Endodermal cell (in vitro differentiated cells): ENCODE results near the gene CTDSP2. TPM values are rescaled to one million over a fixed set of nuclear protein-coding genes. Genes with fewer than 3 reads are reported as not detected.

Source experiments
- DNase-seq: peaks from one replicate; pipeline ENCODE4 v3.0.0-alpha.2; 2017
- H3K27ac ChIP-seq: 2 replicates; pipeline ENCODE4 v1.5.1; 2013; ENCODE audit warnings: mild to moderate bottlenecking, low read depth, low read length, moderate library complexity
- H3K27me3 ChIP-seq: 2 replicates; pipeline ENCODE4 v1.6.1; 2013; ENCODE audit warnings: mild to moderate bottlenecking, low read length, moderate library complexity; ENCODE audit not compliant: insufficient read depth, control insufficient read depth, poor library complexity, severe bottlenecking
- H3K36me3 ChIP-seq: 2 replicates; pipeline ENCODE4 v1.7.0; 2013; ENCODE audit warnings: mild to moderate bottlenecking, low read length, moderate library complexity; ENCODE audit not compliant: control insufficient read depth, insufficient read depth
- H3K4me1 ChIP-seq: one replicate; pipeline ENCODE4 v1.7.0; 2013; ENCODE audit warnings: low read length; ENCODE audit not compliant: control insufficient read depth, insufficient read depth
- H3K4me3 ChIP-seq: 2 replicates; pipeline ENCODE4 v1.5.1; 2013; ENCODE audit warnings: mild to moderate bottlenecking, low read length, moderate library complexity
- H3K9ac ChIP-seq: 2 replicates; pipeline ENCODE4 v1.6.1; 2013; ENCODE audit warnings: mild to moderate bottlenecking, low read length, moderate library complexity; ENCODE audit not compliant: poor library complexity, severe bottlenecking; ENCODE audit errors: extremely low read depth
- H3K9me3 ChIP-seq: 2 replicates; pipeline ENCODE4 v1.6.1; 2013; ENCODE audit warnings: mild to moderate bottlenecking, low read length, moderate library complexity; ENCODE audit not compliant: control insufficient read depth
- H3K27ac Mint-ChIP-seq: 2 replicates; pipeline ENCODE4 v1.8.0; 2020; ENCODE audit warnings: mixed read lengths
- H3K27me3 Mint-ChIP-seq: 2 replicates; pipeline ENCODE4 v1.8.0; 2021; ENCODE audit warnings: mild to moderate bottlenecking, mixed read lengths; ENCODE audit not compliant: insufficient read depth
- H3K36me3 Mint-ChIP-seq: 2 replicates; pipeline ENCODE4 v1.8.0; 2020; ENCODE audit warnings: low read depth, mixed read lengths
- H3K4me1 Mint-ChIP-seq: 2 replicates; pipeline ENCODE4 v1.8.0; 2020; ENCODE audit warnings: mixed read lengths
- H3K4me3 Mint-ChIP-seq: 2 replicates; pipeline ENCODE4 v1.8.0; 2020; ENCODE audit warnings: mild to moderate bottlenecking, moderate library complexity, mixed read lengths
- H3K9me3 Mint-ChIP-seq: 2 replicates; pipeline ENCODE4 v1.8.0; 2020; ENCODE audit warnings: mild to moderate bottlenecking, mixed read lengths
- CTCF ChIP-seq: fragments of 200-600 bp; sonication (generic); conservative IDR thresholded peaks from 2 replicates; pipeline ENCODE4 v1.5.0; 2021; ENCODE audit warnings: antibody characterized with exemption, mild to moderate bottlenecking
- WGBS, 2 experiments: methylation state at CpG; one replicate each; pipeline versions ENCODE4 v1.1.5 to v1.1.7; 2013; ENCODE audit warnings: missing lambda C conversion rate in 2 of 2, mixed read lengths in 1 of 2; ENCODE audit not compliant: insufficient coverage in 1 of 2, insufficient read length in 1 of 2; 5-methylcytosine and 5-hydroxymethylcytosine counted together
- total RNA-seq, 2 donors: library from RNA; stranded (reverse); fragmentation: NEBNext Ultra II Directional in 1 of 2; extraction: Animal tissue kit (Norgen Biotek cat#: 25700) in 1 of 2; gene quantifications; 2 replicates in 1 of 2; 3 replicates in 1 of 2; pipeline ENCODE4 v1.2.1, GENCODE V29; 2021

Gene CTDSP2
- total RNA-seq, 2 donors from 2014 or later, result 137 to 148 TPM

- H3K27me3 Mint-ChIP-seq, result no peaks in the 10 kb centered on the region
These were observed 19.6 kb downstream of the CTDSP2 start for GRCh38 chr12:57826966-57827365.

GRCh38 chr12:57826400-57826799, 20.1 kb downstream of the CTDSP2 start:
- H3K9me3 ChIP-seq, result no peaks in the 10 kb centered on the region
- Mint-ChIP-seq H3K4me3 (no peak overlapping the region), H3K4me1 (no peaks in the 10 kb centered on the region), H3K9me3 (no peaks in the 10 kb centered on the region), H3K27me3 (no peaks in the 10 kb centered on the region), H3K36me3 (peaks cover 76% of the 10 kb centered on the region), H3K27ac (no peak overlapping the region)
- TF ChIP-seq CTCF, result no peak
- DNase-seq, result no peak
- WGBS, 2 experiments, result 94% methylated on average over 2 of the region's 2 CpGs; no CpG with 5 or more reads in 1 of the 2 experiments
- peaks cover 83% of the 10 kb centered on the region for H3K36me3 ChIP-seq
- H3K4me1 ChIP-seq, result no peaks in the 10 kb centered on the region
- H3K27ac ChIP-seq, result no peak overlapping the region
- H3K9ac ChIP-seq, result no peak overlapping the region
- no peak overlapping the region for H3K4me3 ChIP-seq
- no peaks in the 10 kb centered on the region for H3K27me3 ChIP-seq

More at GRCh38 chr12:57826966-57827365, 19.6 kb downstream of the CTDSP2 start:
- H3K4me3 Mint-ChIP-seq, result no peak overlapping the region
- H3K36me3 Mint-ChIP-seq, result peaks cover 71% of the 10 kb centered on the region
- H3K4me3 ChIP-seq, result no peak overlapping the region
- peaks cover 3% of the 10 kb centered on the region for H3K4me1 Mint-ChIP-seq
- no peaks in the 10 kb centered on the region for H3K27me3 ChIP-seq
- no peak overlapping the region for H3K9ac ChIP-seq
- H3K27ac Mint-ChIP-seq, result peak overlapping the region; percentile 69
- H3K9me3 Mint-ChIP-seq, result no peaks in the 10 kb centered on the region
- no peaks in the 10 kb centered on the region for H3K4me1 ChIP-seq
- peaks cover 81% of the 10 kb centered on the region for H3K36me3 ChIP-seq
- H3K27ac ChIP-seq, result no peak overlapping the region
- H3K9me3 ChIP-seq, result no peaks in the 10 kb centered on the region
- TF ChIP-seq CTCF, result no peak
- WGBS, 2 experiments, result 96 to 100% methylated on average over 1 of the region's 1 CpG
- DNase-seq, result no peak

- Mint-ChIP-seq H3K9me3 (no peaks in the 10 kb centered on the region), H3K4me3 (no peak overlapping the region), H3K27ac (no peak overlapping the region), H3K27me3 (no peaks in the 10 kb centered on the region), H3K4me1 (no peaks in the 10 kb centered on the region), H3K36me3 (peaks cover 84% of the 10 kb centered on the region)
- DNase-seq, result peak; percentile 38
- Histone ChIP-seq H3K4me1 (no peaks in the 10 kb centered on the region), H3K9ac (no peak overlapping the region), H3K4me3 (no peak overlapping the region), H3K36me3 (peaks cover 83% of the 10 kb centered on the region), H3K27ac (no peak overlapping the region), H3K9me3 (no peaks in the 10 kb centered on the region), H3K27me3 (no peaks in the 10 kb centered on the region)
- 98 to 100% methylated on average over 1 to 2 of the region's 2 CpGs for WGBS, 2 experiments
- TF ChIP-seq CTCF, result no peak
These were observed 21.1 kb downstream of the CTDSP2 start for GRCh38 chr12:57825451-57825850.
